ENCODE measurements around the gene CHAF1A.

DNA sequence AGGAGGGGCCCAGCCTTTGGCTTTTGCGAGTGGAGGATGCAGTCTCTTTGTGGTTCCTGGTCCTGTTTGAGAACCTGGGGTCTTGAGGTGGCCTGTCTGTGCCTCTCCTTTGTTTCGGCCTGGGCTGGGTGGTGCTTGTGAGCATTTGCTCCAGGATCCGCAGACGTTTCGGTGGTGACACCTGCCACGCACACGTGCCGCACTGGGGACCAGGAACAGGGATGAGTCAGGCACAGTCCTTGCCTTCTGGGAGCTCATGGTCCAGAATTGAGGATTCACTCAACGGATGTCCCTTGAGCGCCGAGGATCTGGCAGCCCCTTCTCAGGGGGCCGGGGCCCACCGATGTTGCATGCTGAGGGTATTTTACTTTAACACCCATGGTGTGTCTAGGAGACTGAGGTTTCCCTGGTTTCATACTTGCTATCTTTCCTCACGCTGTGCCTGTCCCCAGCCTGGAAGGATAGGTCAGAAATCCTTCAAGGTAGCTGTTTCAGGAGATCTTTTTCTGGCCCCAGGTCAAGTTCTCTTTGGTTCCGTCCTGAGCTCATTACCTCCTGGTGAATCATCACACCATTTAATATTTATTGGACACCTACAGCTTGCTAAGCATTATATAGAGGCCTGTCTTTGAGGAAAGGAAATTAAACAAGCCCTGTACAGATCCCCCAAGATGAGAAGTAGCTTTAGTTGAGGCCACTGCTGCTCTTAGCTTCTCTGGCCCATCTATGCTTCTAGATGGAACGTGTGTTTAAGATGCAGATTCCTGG is 74.8 kb downstream of the CHAF1A start:
- TF ChIP-seq, protein P1, sequence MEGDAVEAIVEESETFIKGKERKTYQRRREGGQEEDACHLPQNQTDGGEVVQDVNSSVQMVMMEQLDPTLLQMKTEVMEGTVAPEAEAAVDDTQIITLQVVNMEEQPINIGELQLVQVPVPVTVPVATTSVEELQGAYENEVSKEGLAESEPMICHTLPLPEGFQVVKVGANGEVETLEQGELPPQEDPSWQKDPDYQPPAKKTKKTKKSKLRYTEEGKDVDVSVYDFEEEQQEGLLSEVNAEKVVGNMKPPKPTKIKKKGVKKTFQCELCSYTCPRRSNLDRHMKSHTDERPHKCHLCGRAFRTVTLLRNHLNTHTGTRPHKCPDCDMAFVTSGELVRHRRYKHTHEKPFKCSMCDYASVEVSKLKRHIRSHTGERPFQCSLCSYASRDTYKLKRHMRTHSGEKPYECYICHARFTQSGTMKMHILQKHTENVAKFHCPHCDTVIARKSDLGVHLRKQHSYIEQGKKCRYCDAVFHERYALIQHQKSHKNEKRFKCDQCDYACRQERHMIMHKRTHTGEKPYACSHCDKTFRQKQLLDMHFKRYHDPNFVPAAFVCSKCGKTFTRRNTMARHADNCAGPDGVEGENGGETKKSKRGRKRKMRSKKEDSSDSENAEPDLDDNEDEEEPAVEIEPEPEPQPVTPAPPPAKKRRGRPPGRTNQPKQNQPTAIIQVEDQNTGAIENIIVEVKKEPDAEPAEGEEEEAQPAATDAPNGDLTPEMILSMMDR (tag by site-specific recombination; IDR thresholded peaks at IDR 0.05), result no peak
- no peak for TF ChIP-seq KLF9 (tag by site-specific recombination; IDR thresholded peaks at IDR 0.05; ENCODE audit: low read depth)
- no peak for TF ChIP-seq ZBTB48 (tag by site-specific recombination; IDR thresholded peaks at IDR 0.05)
- TF ChIP-seq, protein P2, sequence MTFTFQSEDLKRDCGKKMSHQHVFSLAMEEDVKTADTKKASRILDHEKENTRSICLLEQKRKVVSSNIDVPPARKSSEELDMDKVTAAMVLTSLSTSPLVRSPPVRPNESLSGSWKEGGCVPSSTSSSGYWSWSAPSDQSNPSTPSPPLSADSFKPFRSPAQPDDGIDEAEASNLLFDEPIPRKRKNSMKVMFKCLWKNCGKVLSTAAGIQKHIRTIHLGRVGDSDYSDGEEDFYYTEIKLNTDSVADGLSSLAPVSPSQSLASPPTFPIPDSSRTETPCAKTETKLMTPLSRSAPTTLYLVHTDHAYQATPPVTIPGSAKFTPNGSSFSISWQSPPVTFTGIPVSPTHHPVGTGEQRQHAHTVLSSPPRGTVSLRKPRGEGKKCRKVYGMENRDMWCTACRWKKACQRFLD (tag by site-specific recombination; IDR thresholded peaks at IDR 0.05), result no peak
- TF ChIP-seq, protein P3, sequence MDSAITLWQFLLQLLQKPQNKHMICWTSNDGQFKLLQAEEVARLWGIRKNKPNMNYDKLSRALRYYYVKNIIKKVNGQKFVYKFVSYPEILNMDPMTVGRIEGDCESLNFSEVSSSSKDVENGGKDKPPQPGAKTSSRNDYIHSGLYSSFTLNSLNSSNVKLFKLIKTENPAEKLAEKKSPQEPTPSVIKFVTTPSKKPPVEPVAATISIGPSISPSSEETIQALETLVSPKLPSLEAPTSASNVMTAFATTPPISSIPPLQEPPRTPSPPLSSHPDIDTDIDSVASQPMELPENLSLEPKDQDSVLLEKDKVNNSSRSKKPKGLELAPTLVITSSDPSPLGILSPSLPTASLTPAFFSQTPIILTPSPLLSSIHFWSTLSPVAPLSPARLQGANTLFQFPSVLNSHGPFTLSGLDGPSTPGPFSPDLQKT (IDR thresholded peaks at IDR 0.05; ENCODE audit: borderline replicate concordance, low read depth, low read length), result no peak
- no peak for TF ChIP-seq ZNF146 (tag by site-specific recombination; IDR thresholded peaks at IDR 0.05)
- no peak for TF ChIP-seq ZBTB21 (tag by site-specific recombination; IDR thresholded peaks at IDR 0.05)
- no peak for TF ChIP-seq RBAK (tag by site-specific recombination; IDR thresholded peaks at IDR 0.05)
- TF ChIP-seq ZNF324 (tag by site-specific recombination; IDR thresholded peaks at IDR 0.05), result no peak
- TF ChIP-seq KLF10 (tag by site-specific recombination; IDR thresholded peaks at IDR 0.05), result no peak
- TF ChIP-seq ZNF335 (tag by site-specific recombination; conservative IDR thresholded peaks at IDR 0.05), result no peak
- TF ChIP-seq GLI4 (tag by site-specific recombination; IDR thresholded peaks at IDR 0.05), result no peak

Data from HEK293 (cell line).